GM20000 (cell line): ENCODE data around the gene SCGB1C1.
"Not testable (repeated sequence)": the region's sequence is repeated elsewhere in the genome, so short reads cannot be mapped to it uniquely, and the experiment has no call there.

ENCODE experiments used
- DNase-seq: peaks from one replicate; pipeline ENCODE4 v3.0.0; 2012; ENCODE audit warnings: low spot score
- TF ChIP-seq, protein P1 (sequence below): IDR thresholded peaks from 2 replicates; pipeline ENCODE4 v1.5.1; 2012; ENCODE audit warnings: mild to moderate bottlenecking, control low read depth; ENCODE audit errors: extremely low read depth, missing control alignments

The SCGB1C1 gene

DNA sequence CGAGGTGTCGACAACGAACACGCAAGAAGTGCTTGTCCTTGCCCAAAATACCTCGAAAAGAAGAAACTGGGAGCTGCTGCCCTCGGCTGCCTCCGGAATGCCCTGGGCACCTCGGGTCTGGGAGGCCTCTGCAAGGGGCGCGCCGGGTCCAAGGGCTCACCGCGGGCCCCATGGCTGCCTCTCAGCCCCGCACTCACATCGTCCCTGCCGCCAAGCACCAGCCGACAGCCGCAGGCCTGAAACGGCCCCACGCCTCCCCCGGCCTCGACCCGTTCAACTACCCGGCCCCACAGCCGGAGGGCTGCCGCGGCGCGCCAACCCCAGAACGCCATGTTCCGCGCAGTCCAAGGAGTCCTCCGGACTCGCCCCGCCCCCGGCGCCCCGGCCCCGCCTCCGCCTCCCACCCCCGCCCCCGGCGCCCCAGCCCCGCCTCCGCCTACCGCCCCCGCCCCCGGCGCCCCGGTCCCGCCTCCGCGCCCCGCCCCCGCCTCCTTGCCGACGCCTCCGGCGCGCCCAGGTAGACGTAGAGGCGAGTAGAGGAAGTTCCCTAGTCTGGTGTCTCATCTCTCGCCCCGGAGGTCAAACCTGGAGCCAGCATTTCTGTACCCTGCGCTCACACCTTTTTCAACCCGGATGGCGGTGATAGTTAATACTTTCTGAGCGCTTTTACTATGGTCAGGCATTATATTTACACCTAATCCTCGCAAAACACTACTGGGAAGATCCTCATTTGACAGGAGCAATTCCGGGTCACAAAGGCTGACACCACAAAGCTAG is 43.3 kb downstream of the SCGB1C1 start, which contains the start of gene SIRT3:
Gene SIRT3, minus strand, starts transcription at position 346 of the 777 bp plus-strand sequence. Its CDS starts 14 bp downstream, at position 332.
- TF ChIP-seq, protein P1, sequence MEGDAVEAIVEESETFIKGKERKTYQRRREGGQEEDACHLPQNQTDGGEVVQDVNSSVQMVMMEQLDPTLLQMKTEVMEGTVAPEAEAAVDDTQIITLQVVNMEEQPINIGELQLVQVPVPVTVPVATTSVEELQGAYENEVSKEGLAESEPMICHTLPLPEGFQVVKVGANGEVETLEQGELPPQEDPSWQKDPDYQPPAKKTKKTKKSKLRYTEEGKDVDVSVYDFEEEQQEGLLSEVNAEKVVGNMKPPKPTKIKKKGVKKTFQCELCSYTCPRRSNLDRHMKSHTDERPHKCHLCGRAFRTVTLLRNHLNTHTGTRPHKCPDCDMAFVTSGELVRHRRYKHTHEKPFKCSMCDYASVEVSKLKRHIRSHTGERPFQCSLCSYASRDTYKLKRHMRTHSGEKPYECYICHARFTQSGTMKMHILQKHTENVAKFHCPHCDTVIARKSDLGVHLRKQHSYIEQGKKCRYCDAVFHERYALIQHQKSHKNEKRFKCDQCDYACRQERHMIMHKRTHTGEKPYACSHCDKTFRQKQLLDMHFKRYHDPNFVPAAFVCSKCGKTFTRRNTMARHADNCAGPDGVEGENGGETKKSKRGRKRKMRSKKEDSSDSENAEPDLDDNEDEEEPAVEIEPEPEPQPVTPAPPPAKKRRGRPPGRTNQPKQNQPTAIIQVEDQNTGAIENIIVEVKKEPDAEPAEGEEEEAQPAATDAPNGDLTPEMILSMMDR = no peak
- peak; percentile 98 for DNase-seq

DNA sequence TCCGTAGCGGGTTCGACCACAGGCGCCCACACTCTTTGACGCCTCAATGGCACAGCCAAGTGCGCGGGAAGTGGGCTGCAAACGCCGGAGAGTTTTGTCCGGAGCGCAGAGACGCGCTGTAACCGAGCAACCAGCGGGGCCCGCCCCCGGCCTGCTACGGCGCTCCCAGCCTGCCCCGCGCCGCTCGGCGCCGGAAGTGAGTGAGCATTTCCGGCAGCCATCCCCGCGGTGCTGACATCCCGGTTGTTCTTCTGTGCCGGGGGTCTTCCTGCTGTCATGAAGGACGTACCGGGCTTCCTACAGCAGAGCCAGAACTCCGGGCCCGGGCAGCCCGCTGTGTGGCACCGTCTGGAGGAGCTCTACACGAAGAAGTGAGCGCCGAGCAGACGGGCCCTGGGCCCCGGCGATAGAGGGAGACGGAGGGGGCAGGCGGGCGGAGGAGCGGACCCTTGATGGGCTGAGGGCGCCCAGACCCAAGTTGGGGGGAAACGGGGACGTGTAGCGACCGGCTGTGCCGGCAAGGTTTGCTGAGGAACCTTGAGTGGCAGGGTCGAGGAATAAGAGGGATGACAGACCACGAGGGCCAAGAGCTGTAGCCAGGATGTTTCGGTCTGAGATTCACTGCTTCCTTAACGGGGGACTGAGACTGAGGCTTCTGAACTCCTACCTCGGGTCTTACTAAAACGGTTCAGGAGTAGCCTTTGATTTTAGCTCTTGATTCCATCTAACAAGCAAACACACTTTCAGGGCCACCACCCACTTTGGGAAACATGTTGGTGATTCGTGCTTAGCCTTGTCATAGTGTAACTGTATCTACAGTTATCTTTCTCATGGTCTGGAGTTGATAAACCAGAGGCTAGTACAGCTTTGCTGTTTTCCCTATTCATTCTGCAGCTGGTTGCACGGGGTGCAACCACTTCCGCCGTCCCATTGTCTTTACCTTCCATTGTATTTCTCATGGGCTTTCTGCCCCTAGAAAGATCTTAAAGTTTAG is 44.2 kb downstream of the SCGB1C1 start, which contains the start of gene PSMD13:
Gene PSMD13, plus strand, starts transcription at position 203 of the 994 bp plus-strand sequence. Its CDS starts 74 bp downstream, at position 277.
- TF ChIP-seq, protein P1 = no peak

DNA sequence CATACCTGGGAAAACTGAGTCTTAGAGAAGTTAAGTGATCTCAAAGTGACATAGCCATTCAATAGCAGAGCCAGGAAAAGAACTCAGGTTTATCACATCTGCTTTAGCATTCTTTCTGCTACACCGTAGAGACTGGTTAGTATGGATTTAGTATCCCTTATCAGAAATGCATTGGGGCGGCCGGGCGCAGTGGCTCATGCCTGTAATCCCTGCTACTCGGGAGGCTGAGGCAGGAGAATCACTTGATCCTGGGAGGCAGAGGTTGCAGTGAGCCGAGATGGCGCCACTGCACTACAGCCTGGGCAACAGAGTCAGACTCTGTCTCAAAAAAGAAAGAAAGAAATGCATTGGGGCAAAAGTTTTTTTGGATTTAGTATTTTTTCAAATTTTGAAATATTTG is 45.5 kb downstream of the SCGB1C1 start:
- DNase-seq = not testable (repeated sequence)

More for the DNA sequence above, 44.2 kb downstream of the SCGB1C1 start, which contains the start of gene PSMD13:
- DNase-seq = peak; percentile 95

DNA sequence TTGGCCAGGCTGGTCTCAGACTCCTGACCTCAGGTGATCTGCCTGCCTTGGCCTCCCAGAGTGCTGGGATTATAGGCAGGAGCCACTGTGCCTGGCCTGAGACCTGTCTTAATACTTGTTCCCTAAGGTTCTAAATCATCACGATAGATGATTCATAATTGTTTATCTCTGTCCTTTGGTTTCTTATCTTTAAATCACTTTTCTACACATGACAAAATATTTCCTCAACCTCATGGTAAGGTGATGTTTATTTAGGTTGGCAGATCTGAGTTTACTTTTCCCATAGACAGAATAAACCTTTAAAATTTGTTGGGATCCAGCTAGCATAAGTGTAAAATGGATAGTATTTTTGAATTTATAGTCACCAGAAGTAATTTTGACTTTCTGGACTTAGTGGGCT is 47.4 kb downstream of the SCGB1C1 start:
- TF ChIP-seq, protein P1 = no peak
- DNase-seq = no peak

DNA sequence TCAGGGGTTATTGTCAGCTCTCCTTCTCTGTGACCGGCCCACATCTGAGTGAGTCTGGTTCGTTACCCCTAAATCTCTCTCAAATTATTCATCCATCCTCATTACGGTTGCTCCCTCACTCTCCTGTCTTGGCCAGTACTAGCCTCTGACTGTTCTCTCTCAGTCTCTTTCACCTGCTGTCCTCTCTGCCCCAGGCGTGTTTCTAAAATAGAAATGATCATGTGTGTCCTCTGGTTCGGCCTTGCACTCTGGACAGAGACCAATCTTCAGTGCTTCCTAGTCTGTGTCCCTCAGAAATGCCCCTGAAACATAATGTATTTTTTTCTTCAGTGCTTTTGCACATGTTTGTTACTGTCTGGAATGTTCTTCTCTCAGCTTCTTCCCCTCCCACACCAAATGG is 48.8 kb downstream of the SCGB1C1 start:
- TF ChIP-seq, protein P1 = no peak
- DNase-seq = no peak
